Activated T-cell treated with anti-CD3 and anti-CD28 coated beads, Interleukin-2, amount 50 U/mL, for 72 hours (primary cell): ENCODE results near the gene SND1. TPM values are rescaled to one million over a fixed set of nuclear protein-coding genes. Genes with fewer than 3 reads are reported as not detected.
A peak's percentile ranks its signal among the peaks of the same experiment; 100 is the strongest.

Experiments used
- ATAC-seq, 2 donors: fragments of 150-1000 bp; cut with Tn5 transposase; replicated peaks in 1 of 2; 2 replicates each; pipeline ENCODE4 v1.10.0; 2021; ENCODE audit warnings: moderate library complexity in 2 of 2, mild to moderate bottlenecking in 1 of 2
- DNase-seq, 2 donors: peaks; one replicate each; pipeline ENCODE4 v3.0.0; 2021 to 2022; ENCODE audit warnings: mixed read lengths in 1 of 2
- H3K27ac Mint-ChIP-seq: one replicate; pipeline ENCODE4 v1.8.0; 2022; ENCODE audit warnings: mild to moderate bottlenecking, moderate library complexity, mixed read lengths
- H3K27me3 Mint-ChIP-seq: one replicate; pipeline ENCODE4 v1.8.0; 2022; ENCODE audit warnings: low read depth, mixed read lengths
- H3K36me3 Mint-ChIP-seq, 2 donors: one replicate each; pipeline ENCODE4 v1.8.0; 2022; ENCODE audit warnings: mixed read lengths in 2 of 2, mild to moderate bottlenecking in 1 of 2; ENCODE audit not compliant: insufficient read depth in 2 of 2
- H3K4me1 Mint-ChIP-seq: one replicate; pipeline ENCODE4 v1.8.0; 2022; ENCODE audit warnings: low read depth, mixed read lengths
- H3K4me3 Mint-ChIP-seq, 2 donors: one replicate each; pipeline ENCODE4 v1.8.0; 2022; ENCODE audit warnings: mild to moderate bottlenecking in 2 of 2, mixed read lengths in 2 of 2, moderate library complexity in 2 of 2
- H3K9me3 Mint-ChIP-seq, 2 donors: one replicate each; pipeline ENCODE4 v1.8.0; 2022; ENCODE audit warnings: mixed read lengths in 2 of 2
- total RNA-seq, 2 donors: library from RNA; stranded (reverse); gene quantifications; one replicate each; pipeline ENCODE4 v1.2.3, GENCODE V29; 2022

The SND1 gene
- total RNA-seq, 2 donors from 2014 or later: 237 to 285 TPM

DNA sequence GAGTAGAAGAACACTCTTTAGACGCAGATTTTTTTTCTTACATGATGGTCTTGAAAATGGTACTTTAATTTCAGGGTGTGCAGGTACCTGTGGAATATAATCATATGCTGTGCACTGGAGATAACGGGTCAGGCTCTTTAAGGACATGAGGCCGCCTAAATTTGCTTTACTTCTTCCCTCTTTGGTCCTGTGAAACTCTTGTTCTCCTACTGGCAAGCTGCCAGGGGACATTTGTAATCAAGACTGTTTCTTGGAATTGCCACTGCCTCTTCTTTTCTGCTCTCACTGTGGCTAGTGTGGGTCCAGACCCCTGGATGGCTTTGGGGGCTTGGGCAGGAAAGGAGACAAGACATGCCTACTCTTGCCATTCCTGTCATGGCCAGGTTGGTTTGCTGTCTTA lies 146.0 kb downstream of the SND1 start:
- Mint-ChIP-seq H3K4me1 (peaks cover 35% of the 10 kb centered on the region), H3K36me3 (no peaks in the 10 kb centered on the region), H3K27me3 (no peaks in the 10 kb centered on the region), H3K9me3 (no peaks in the 10 kb centered on the region), H3K4me3 (no peak overlapping the region), H3K27ac (no peak overlapping the region)
- ATAC-seq (no peak), DNase-seq (no peak)

DNA sequence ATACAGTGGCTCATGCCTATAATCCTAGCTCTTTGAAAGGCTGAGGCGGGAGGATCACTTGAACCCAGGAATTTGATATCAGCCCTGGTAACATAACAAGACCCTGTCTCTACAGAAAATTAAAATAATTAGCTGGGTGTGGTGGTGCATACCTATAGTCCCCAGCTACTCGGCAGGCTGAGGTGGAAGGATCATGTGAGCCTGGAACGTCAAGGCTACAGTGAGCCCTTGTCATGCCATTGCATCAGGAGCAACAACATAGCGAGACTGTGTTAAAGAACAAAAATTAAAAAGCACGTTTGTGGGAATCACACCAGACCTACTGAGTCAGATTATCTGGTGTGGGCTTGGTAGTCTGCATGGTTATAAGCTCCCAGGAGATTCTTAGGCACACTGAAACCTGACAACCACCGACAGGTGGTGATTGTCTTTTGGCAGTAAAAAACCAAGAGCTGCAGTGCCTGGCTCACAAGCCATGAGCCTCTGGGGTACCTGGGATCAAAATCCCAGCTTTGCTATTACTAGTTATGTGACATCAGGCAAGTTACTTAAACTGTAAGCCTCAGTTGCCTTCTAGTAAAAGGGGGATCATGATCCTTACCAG lies 146.9 kb downstream of the SND1 start:
- Mint-ChIP-seq H3K36me3 (no peaks in the 10 kb centered on the region), H3K9me3 (no peaks in the 10 kb centered on the region), H3K27me3 (no peaks in the 10 kb centered on the region), H3K4me1 (peaks cover 37% of the 10 kb centered on the region), H3K27ac (no peak overlapping the region), H3K4me3 (no peak overlapping the region)
- no peak for ATAC-seq
- no peak for DNase-seq

DNA sequence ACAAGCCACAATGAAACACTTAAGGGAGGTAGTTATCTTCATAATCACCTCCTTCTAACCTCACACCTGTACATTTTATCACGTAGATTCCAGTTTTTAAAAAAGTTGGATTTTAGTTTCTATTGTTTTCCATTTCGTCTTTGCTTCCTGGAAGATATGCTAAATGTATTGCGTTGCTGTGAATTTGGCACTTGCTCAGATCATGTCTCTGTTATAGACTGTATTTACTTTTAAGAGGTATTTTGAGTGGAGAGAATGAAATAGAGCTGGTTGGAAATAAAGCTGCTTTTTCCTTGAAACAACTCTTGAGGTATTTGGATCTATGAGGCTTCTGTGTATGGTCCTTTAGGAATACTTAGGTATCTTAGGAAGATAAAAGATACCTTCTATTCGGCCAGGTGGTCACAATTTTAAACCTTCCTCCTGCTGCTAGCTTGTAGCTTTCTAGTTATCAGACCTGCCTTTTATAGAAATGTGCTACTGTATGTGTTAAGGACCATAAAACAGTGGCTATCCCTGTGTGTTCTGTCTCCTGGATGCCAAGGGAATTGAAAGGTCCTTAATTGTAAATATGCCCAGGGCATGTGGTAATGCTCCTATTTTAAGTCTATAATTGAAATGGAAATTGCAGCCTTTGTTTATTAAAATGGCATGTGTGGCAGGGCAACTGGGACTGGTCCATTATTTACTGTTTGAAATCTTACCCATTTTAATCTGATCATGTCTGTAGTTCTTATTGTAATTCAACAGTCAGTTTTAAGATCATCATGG lies 147.7 kb downstream of the SND1 start:
- H3K4me3 Mint-ChIP-seq: no peak overlapping the region

DNA sequence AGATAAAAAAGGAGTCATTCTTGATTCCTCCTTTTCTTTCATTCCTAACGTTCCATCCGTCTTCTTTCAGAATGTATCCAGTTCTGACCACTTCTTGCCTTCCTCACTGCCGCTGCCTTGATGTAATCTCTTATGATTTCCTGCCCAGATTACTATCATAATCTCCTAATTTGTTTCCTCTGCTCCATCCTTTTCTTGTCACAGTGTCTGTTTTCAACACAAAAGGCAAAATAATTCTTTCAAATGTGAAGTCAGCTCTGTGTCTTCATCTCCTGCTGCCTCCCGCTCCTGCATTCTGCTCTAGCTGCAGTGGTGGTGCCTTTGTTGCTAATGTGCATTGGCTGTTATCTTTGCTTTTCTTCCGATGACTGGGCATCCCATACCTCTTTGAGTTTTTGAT lies 150.9 kb downstream of the SND1 start:
- ATAC-seq (no peak), DNase-seq (no peak)
- H3K36me3 Mint-ChIP-seq: peaks cover 0 to 2% of the 10 kb centered on the region in 2 donors
- H3K27me3 Mint-ChIP-seq: no peaks in the 10 kb centered on the region
- peaks cover 29% of the 10 kb centered on the region for H3K4me1 Mint-ChIP-seq
- H3K4me3 Mint-ChIP-seq: no peak overlapping the region
- H3K9me3 Mint-ChIP-seq: no peaks in the 10 kb centered on the region
- H3K27ac Mint-ChIP-seq: no peak overlapping the region

More for the DNA sequence above, 147.7 kb downstream of the SND1 start:
- no peak for ATAC-seq
- Mint-ChIP-seq H3K36me3 (no peaks in the 10 kb centered on the region), H3K9me3 (no peaks in the 10 kb centered on the region), H3K27ac (peak overlapping the region; percentile 4), H3K4me1 (peaks cover 32% of the 10 kb centered on the region), H3K27me3 (no peaks in the 10 kb centered on the region)
- DNase-seq: no peak

DNA sequence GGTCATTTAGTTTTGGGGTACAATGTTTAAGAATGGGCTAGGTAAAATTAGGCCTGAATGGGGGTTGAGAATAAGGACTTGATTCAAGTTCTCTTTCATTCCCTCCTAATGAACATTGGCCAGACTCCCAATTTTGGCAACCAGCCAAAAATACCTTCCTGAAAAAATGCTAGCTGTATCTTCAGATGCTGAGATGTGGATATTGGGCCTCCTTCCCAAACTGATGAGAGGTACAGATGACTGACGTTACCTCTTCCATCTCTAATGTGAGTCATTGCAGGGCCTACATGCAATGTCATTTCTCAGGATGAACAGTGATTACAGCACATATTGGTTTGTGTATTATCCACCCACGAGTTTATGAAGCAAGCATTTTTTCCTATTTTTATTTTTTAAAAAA lies 151.6 kb downstream of the SND1 start:
- Mint-ChIP-seq H3K9me3 (no peaks in the 10 kb centered on the region), H3K27ac (no peak overlapping the region), H3K4me3 (no peak overlapping the region), H3K27me3 (no peaks in the 10 kb centered on the region), H3K36me3 (peaks cover 1 to 5% of the 10 kb centered on the region in 2 donors), H3K4me1 (peaks cover 23% of the 10 kb centered on the region)
- ATAC-seq: no peak
- no peak for DNase-seq

DNA sequence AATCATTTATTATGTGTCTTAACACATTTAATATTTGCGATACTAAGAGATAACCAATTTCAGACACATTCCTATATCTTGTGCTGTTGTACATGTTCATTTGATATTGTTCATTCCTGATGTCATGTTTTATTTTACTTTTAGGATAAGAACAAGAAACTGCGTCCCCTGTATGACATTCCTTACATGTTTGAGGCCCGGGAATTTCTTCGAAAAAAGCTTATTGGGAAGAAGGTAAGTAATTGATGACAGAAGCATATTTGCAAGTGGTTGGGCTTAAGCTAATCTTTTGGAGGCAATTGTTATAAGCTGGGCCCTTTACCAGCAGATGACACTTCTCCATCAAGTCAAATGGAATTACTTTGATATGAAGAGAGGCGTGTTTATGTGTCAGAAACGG lies 155.3 kb downstream of the SND1 start:
- H3K36me3 Mint-ChIP-seq: peaks cover 4 to 11% of the 10 kb centered on the region in 2 donors
- peaks cover 39% of the 10 kb centered on the region for H3K4me1 Mint-ChIP-seq
- H3K27me3 Mint-ChIP-seq: no peaks in the 10 kb centered on the region
- DNase-seq (no peak), ATAC-seq (no peak)
- H3K27ac Mint-ChIP-seq: no peak overlapping the region
- no peaks in the 10 kb centered on the region for H3K9me3 Mint-ChIP-seq
- H3K4me3 Mint-ChIP-seq: no peak overlapping the region

DNA sequence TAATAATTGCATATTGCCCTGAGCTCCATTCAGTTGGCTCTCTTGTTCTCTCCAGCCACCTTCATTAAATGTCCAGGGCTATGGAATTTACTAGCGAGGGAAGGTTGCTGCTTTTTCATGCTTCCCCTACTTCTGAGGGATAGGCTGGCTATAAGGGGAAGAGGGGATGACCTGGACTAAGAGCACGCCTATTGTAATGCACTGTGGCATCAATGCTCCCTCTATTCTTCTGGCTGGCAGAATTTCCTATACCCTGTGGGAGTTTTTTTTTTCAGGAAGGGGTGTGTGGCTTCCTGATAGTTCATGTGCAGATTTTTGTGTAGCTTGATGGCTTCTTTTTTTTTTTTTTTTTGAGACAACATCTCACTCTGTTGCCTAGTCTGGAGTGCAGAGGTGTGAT lies 155.8 kb downstream of the SND1 start:
- no peaks in the 10 kb centered on the region for H3K27me3 Mint-ChIP-seq
- H3K4me3 Mint-ChIP-seq: no peak overlapping the region
- peaks cover 39% of the 10 kb centered on the region for H3K4me1 Mint-ChIP-seq
- H3K27ac Mint-ChIP-seq: no peak overlapping the region
- H3K36me3 Mint-ChIP-seq: peaks cover 4 to 11% of the 10 kb centered on the region in 2 donors
- no peak for ATAC-seq
- H3K9me3 Mint-ChIP-seq: no peaks in the 10 kb centered on the region
- DNase-seq: no peak

DNA sequence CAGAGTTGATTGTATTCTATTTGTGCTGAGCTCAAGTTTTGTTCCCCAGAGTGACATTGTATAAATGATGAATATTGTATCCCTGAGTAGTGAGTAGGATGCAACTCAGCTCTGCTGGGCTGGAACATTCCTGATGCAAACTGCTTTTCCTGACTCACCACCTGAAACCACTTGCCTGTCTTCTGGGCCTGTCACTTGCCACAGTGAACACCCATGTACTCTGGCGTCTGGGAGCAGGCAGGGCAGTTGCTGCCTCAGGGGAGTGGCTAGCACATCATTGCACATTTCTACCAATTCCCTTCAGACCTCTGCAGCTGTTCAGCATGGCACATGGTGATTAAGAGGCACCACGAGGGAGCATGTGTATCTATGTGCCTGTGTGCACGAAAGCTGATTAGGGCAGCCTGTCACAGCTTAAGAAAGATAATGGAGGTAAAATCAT lies 157.3 kb downstream of the SND1 start:
- DNase-seq (no peak), ATAC-seq (peak in 1 of 2 donors; percentile 20)
- H3K9me3 Mint-ChIP-seq: no peaks in the 10 kb centered on the region
- peaks cover 4 to 14% of the 10 kb centered on the region in 2 donors for H3K36me3 Mint-ChIP-seq
- peaks cover 42% of the 10 kb centered on the region for H3K4me1 Mint-ChIP-seq
- H3K27me3 Mint-ChIP-seq: no peaks in the 10 kb centered on the region
- no peak overlapping the region for H3K4me3 Mint-ChIP-seq
- H3K27ac Mint-ChIP-seq: no peak overlapping the region

DNA sequence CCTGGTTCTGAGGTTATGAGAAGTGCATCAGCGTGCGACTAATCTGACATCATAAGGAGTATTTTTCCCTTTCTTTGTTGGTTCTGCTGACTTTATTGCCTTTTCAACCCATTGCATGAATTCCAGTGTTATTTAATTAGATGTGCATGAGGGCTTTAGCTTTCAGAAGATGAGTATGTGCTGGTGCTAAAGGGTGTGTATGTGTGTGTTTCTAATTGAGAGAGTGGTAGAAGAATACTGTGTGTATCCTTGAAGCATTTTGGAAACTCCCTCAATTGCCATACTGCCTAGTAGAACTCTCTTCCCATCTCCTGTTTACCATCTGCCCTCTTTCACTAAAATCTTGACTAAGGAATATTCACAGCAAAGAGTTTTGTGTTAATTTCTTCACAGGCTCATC lies 158.1 kb downstream of the SND1 start:
- peaks cover 43% of the 10 kb centered on the region for H3K4me1 Mint-ChIP-seq
- no peak for DNase-seq
- H3K4me3 Mint-ChIP-seq: no peak overlapping the region

DNA sequence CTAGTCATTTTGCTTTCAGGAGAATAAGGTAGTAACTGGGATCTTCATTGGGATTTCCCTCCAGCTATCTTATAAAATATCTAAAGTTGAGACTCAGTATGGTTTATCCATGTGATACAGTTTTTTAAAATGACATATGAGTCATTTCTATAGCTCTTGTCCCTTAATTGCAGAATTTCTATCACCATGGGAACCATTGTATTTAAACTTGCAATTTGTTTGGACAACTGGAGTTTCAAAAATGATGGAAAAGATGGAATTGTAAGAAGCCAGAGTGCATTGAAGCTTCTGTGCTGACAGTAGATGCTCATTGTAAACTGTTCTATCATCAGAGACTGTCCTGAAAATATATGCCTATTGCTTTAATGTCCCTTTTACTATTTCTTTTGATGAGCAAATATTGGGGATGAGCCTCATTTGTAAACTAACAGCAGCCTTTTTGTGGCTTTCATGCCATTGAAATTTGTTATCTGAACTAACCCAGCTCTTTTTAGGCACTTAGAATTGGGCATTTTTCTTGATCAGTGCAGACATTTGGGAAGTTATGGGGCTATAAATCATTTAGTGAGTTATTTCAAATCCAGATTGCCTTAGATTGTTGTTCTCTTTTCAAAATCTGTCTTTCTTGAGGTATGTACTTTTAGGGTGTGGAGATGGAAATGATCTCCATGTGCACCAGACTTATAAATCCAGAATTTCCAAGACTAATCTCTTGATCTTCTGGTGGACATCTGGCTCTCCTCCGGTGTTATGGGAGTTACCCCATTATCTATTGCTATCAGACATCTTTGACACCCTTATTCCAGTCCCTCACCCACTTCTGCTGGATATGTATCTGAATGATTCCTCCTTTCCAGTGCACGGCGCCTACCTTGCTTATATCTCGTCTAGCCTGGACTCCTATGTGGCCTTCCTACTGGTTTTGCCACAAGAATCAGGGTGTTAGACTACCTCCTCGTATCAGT lies 159.0 kb downstream of the SND1 start:
- Mint-ChIP-seq H3K4me3 (no peak overlapping the region), H3K27me3 (no peaks in the 10 kb centered on the region), H3K27ac (no peak overlapping the region), H3K36me3 (peaks cover 4 to 14% of the 10 kb centered on the region in 2 donors), H3K9me3 (no peaks in the 10 kb centered on the region), H3K4me1 (peaks cover 47% of the 10 kb centered on the region)
- DNase-seq (no peak), ATAC-seq (no peak)

More for the DNA sequence above, 158.1 kb downstream of the SND1 start:
- no peak overlapping the region for H3K27ac Mint-ChIP-seq
- H3K27me3 Mint-ChIP-seq: no peaks in the 10 kb centered on the region
- no peaks in the 10 kb centered on the region for H3K9me3 Mint-ChIP-seq
- ATAC-seq: no peak
- H3K36me3 Mint-ChIP-seq: peaks cover 4 to 14% of the 10 kb centered on the region in 2 donors

DNA sequence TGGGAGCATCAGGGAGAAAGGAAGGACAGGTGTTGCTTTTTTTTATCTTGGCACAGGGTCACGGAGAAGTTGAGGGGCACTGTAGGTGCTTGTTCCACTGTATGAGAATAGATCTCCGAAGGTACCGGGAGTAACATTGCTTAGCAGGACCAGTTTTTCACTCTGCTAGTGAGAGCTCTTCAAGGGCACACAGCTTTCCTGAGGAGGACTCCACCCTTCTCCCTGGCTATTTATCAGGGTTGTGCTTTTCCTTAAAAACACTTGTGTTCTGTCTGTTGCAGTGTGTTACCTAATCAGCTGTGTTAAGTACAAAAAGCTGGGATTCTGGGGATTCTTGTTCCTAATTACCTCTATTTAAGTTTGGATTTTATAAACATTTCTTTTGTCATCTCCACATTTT lies 160.5 kb downstream of the SND1 start:
- Mint-ChIP-seq H3K4me1 (peaks cover 48% of the 10 kb centered on the region), H3K36me3 (peaks cover 4 to 12% of the 10 kb centered on the region in 2 donors), H3K4me3 (no peak overlapping the region), H3K27ac (no peak overlapping the region), H3K27me3 (no peaks in the 10 kb centered on the region), H3K9me3 (no peaks in the 10 kb centered on the region)
- DNase-seq (no peak), ATAC-seq (no peak)

DNA sequence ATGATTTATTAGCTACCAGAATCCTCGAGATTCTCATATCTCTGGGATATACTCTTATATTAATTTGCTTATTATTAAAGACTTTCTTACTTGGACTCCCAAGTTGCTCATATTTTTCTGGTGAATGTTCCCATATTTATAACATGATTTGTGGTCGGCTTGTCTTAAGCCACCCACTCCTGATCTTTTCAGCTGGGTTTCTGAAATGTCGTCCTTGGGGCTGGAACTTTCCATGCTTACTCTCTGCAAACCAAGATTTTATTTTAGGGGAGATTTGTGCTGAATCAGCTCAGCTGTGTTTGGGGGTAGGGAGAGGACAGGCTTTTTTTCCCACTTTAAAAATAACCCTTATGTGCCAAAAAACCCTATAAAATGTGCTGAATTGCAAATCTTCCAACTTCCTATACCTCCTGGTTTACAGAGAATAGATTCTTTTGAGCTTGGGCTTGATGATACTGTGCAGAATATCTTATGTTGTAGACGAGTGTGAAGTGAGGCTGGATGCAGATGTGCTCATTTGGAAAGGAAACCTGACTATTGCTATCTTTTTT lies 162.1 kb downstream of the SND1 start:
- Mint-ChIP-seq H3K4me3 (no peak overlapping the region), H3K27me3 (no peaks in the 10 kb centered on the region), H3K9me3 (no peaks in the 10 kb centered on the region), H3K4me1 (peaks cover 50% of the 10 kb centered on the region), H3K27ac (no peak overlapping the region), H3K36me3 (peaks cover 4 to 10% of the 10 kb centered on the region in 2 donors)
- DNase-seq: no peak
- no peak for ATAC-seq
